Measurements from ENCODE around the gene PTPRS.
A peak's percentile ranks its signal among the peaks of the same experiment; 100 is the strongest.
"Not testable (repeated sequence)": the region's sequence is repeated elsewhere in the genome, so short reads cannot be mapped to it uniquely, and the experiment has no call there.

The PTPRS gene

GRCh38 chr19:5334366-5334739 is 6.3 kb downstream of the PTPRS start:
- WGBS (ENCODE audit: insufficient coverage) = 93% methylated on average over 10 of the region's 10 CpGs
- Histone ChIP-seq H3K27me3 (replicated peaks in 2 of 5; ENCODE audit: control insufficient read depth in 4 of 5, insufficient read depth in 5 of 5, low read length in 4 of 5) (peaks cover 0 to 65% (median 31%) of the 10 kb centered on the region in 5 experiments), H3K27ac (ENCODE audit: insufficient read depth in 1 of 2, low read depth in 1 of 2, low read length in 2 of 2, poor library complexity in 1 of 2, severe bottlenecking in 2 of 2) (no peak overlapping the region), H3K4me1 (ENCODE audit: control extremely low read depth in 1 of 4, control insufficient read depth in 4 of 4, insufficient read depth in 4 of 4, low read length in 3 of 4) (peaks cover 0 to 23% (median 15%) of the 10 kb centered on the region in 4 experiments), H3K9me3 (ENCODE audit: control extremely low read depth in 1 of 5, control insufficient read depth in 4 of 5, insufficient read depth in 2 of 5, low read depth in 1 of 5, low read length in 4 of 5) (no peaks in the 10 kb centered on the region), H3K36me3 (ENCODE audit: control insufficient read depth in 4 of 4, insufficient read depth in 4 of 4, low read length in 3 of 4) (no peaks in the 10 kb centered on the region), H3K4me3 (ENCODE audit: control insufficient read depth in 1 of 7, extremely low read depth in 1 of 7, insufficient read depth in 4 of 7, low read depth in 2 of 7, low read length in 6 of 7) (no peak overlapping the region)
- CTCF ChIA-PET = no interaction called here
- DNase-seq = no peak
- POLR2A ChIA-PET = no interaction called here

- H3K4me3 ChIP-seq (ENCODE audit: control insufficient read depth in 1 of 7, extremely low read depth in 1 of 7, insufficient read depth in 4 of 7, low read depth in 2 of 7, low read length in 6 of 7) = no peak overlapping the region
- H3K9me3 ChIP-seq (ENCODE audit: control extremely low read depth in 1 of 5, control insufficient read depth in 4 of 5, insufficient read depth in 2 of 5, low read depth in 1 of 5, low read length in 4 of 5) = no peaks in the 10 kb centered on the region
- CTCF ChIA-PET = no interaction called here
- DNase-seq = peak in 1 of 3 donors; percentile 45
- 90% methylated on average over 13 of the region's 17 CpGs for WGBS (ENCODE audit: insufficient coverage)
- no peak overlapping the region for H3K27ac ChIP-seq (ENCODE audit: insufficient read depth in 1 of 2, low read depth in 1 of 2, low read length in 2 of 2, poor library complexity in 1 of 2, severe bottlenecking in 2 of 2)
- peaks cover 0 to 59% (median 25%) of the 10 kb centered on the region in 5 experiments for H3K27me3 ChIP-seq (replicated peaks in 2 of 5; ENCODE audit: control insufficient read depth in 4 of 5, insufficient read depth in 5 of 5, low read length in 4 of 5)
- H3K4me1 ChIP-seq (ENCODE audit: control extremely low read depth in 1 of 4, control insufficient read depth in 4 of 4, insufficient read depth in 4 of 4, low read length in 3 of 4) = peaks cover 0 to 17% (median 12%) of the 10 kb centered on the region in 4 experiments
- POLR2A ChIA-PET = no interaction called here
- H3K36me3 ChIP-seq (ENCODE audit: control insufficient read depth in 4 of 4, insufficient read depth in 4 of 4, low read length in 3 of 4) = no peaks in the 10 kb centered on the region
Measured at GRCh38 chr19:5333581-5334365, 6.8 kb downstream of the PTPRS start.

- DNase-seq = no peak
- H3K4me1 ChIP-seq (ENCODE audit: control extremely low read depth in 1 of 4, control insufficient read depth in 4 of 4, insufficient read depth in 4 of 4, low read length in 3 of 4) = peaks cover 0 to 15% (median 9%) of the 10 kb centered on the region in 4 experiments
- H3K9me3 ChIP-seq (ENCODE audit: control extremely low read depth in 1 of 5, control insufficient read depth in 4 of 5, insufficient read depth in 2 of 5, low read depth in 1 of 5, low read length in 4 of 5) = no peaks in the 10 kb centered on the region
- no peak overlapping the region for H3K27ac ChIP-seq (ENCODE audit: insufficient read depth in 1 of 2, low read depth in 1 of 2, low read length in 2 of 2, poor library complexity in 1 of 2, severe bottlenecking in 2 of 2)
- H3K4me3 ChIP-seq (ENCODE audit: control insufficient read depth in 1 of 7, extremely low read depth in 1 of 7, insufficient read depth in 4 of 7, low read depth in 2 of 7, low read length in 6 of 7) = no peak overlapping the region
- peaks cover 0 to 46% (median 19%) of the 10 kb centered on the region in 5 experiments for H3K27me3 ChIP-seq (replicated peaks in 2 of 5; ENCODE audit: control insufficient read depth in 4 of 5, insufficient read depth in 5 of 5, low read length in 4 of 5)
- WGBS (ENCODE audit: insufficient coverage) = 94% methylated on average over 11 of the region's 11 CpGs
- ChIA-PET CTCF (no interaction called here), POLR2A (no interaction called here)
- H3K36me3 ChIP-seq (ENCODE audit: control insufficient read depth in 4 of 4, insufficient read depth in 4 of 4, low read length in 3 of 4) = no peaks in the 10 kb centered on the region
Measured at GRCh38 chr19:5332501-5332900, 8.1 kb downstream of the PTPRS start.

- Histone ChIP-seq H3K4me1 (ENCODE audit: control extremely low read depth in 1 of 4, control insufficient read depth in 4 of 4, insufficient read depth in 4 of 4, low read length in 3 of 4) (peaks cover 0 to 15% (median 9%) of the 10 kb centered on the region in 4 experiments), H3K27ac (ENCODE audit: insufficient read depth in 1 of 2, low read depth in 1 of 2, low read length in 2 of 2, poor library complexity in 1 of 2, severe bottlenecking in 2 of 2) (no peak overlapping the region), H3K27me3 (replicated peaks in 2 of 5; ENCODE audit: control insufficient read depth in 4 of 5, insufficient read depth in 5 of 5, low read length in 4 of 5) (peaks cover 0 to 39% (median 12%) of the 10 kb centered on the region in 5 experiments), H3K36me3 (ENCODE audit: control insufficient read depth in 4 of 4, insufficient read depth in 4 of 4, low read length in 3 of 4) (no peaks in the 10 kb centered on the region), H3K9me3 (ENCODE audit: control extremely low read depth in 1 of 5, control insufficient read depth in 4 of 5, insufficient read depth in 2 of 5, low read depth in 1 of 5, low read length in 4 of 5) (no peaks in the 10 kb centered on the region), H3K4me3 (ENCODE audit: control insufficient read depth in 1 of 7, extremely low read depth in 1 of 7, insufficient read depth in 4 of 7, low read depth in 2 of 7, low read length in 6 of 7) (no peak overlapping the region)
- no peak for DNase-seq
- WGBS (ENCODE audit: insufficient coverage) = 94% methylated on average over 11 of the region's 13 CpGs
- ChIA-PET CTCF (no interaction called here), POLR2A (no interaction called here)
Measured at GRCh38 chr19:5331790-5332189, 8.8 kb downstream of the PTPRS start.

GRCh38 chr19:5330307-5330720 is 10.3 kb downstream of the PTPRS start:
- Histone ChIP-seq H3K27ac (ENCODE audit: insufficient read depth in 1 of 2, low read depth in 1 of 2, low read length in 2 of 2, poor library complexity in 1 of 2, severe bottlenecking in 2 of 2) (no peak overlapping the region), H3K36me3 (ENCODE audit: control insufficient read depth in 4 of 4, insufficient read depth in 4 of 4, low read length in 3 of 4) (no peaks in the 10 kb centered on the region), H3K9me3 (ENCODE audit: control extremely low read depth in 1 of 5, control insufficient read depth in 4 of 5, insufficient read depth in 2 of 5, low read depth in 1 of 5, low read length in 4 of 5) (no peaks in the 10 kb centered on the region), H3K27me3 (replicated peaks in 2 of 5; ENCODE audit: control insufficient read depth in 4 of 5, insufficient read depth in 5 of 5, low read length in 4 of 5) (peaks cover 0 to 29% (median 7%) of the 10 kb centered on the region in 5 experiments), H3K4me1 (ENCODE audit: control extremely low read depth in 1 of 4, control insufficient read depth in 4 of 4, insufficient read depth in 4 of 4, low read length in 3 of 4) (peaks cover 0 to 4% (median under 1%) of the 10 kb centered on the region in 4 experiments), H3K4me3 (ENCODE audit: control insufficient read depth in 1 of 7, extremely low read depth in 1 of 7, insufficient read depth in 4 of 7, low read depth in 2 of 7, low read length in 6 of 7) (no peak overlapping the region)
- POLR2A ChIA-PET = no interaction called here
- CTCF ChIA-PET = no interaction called here
- DNase-seq = peak in 2 of 3 donors; percentile 50 to 57
- 93% methylated on average over 4 of the region's 10 CpGs for WGBS (ENCODE audit: insufficient coverage)

- CTCF ChIA-PET = interaction anchor here (1.2 kb wide), 1 partner anchor 12 kb away, joined by 4 read pairs; the partner anchor contains the start of gene PTPRS
- POLR2A ChIA-PET = no interaction called here
- Histone ChIP-seq H3K36me3 (ENCODE audit: control insufficient read depth in 4 of 4, insufficient read depth in 4 of 4, low read length in 3 of 4) (no peaks in the 10 kb centered on the region), H3K4me3 (ENCODE audit: control insufficient read depth in 1 of 7, extremely low read depth in 1 of 7, insufficient read depth in 4 of 7, low read depth in 2 of 7, low read length in 6 of 7) (no peak overlapping the region), H3K27me3 (replicated peaks in 2 of 5; ENCODE audit: control insufficient read depth in 4 of 5, insufficient read depth in 5 of 5, low read length in 4 of 5) (peaks cover 0 to 23% (median 0%) of the 10 kb centered on the region in 5 experiments), H3K4me1 (ENCODE audit: control extremely low read depth in 1 of 4, control insufficient read depth in 4 of 4, insufficient read depth in 4 of 4, low read length in 3 of 4) (no peaks in the 10 kb centered on the region), H3K9me3 (ENCODE audit: control extremely low read depth in 1 of 5, control insufficient read depth in 4 of 5, insufficient read depth in 2 of 5, low read depth in 1 of 5, low read length in 4 of 5) (peaks cover 0 to 10% (median 3%) of the 10 kb centered on the region in 5 experiments), H3K27ac (ENCODE audit: insufficient read depth in 1 of 2, low read depth in 1 of 2, low read length in 2 of 2, poor library complexity in 1 of 2, severe bottlenecking in 2 of 2) (no peak overlapping the region)
- 90% methylated on average over 11 of the region's 11 CpGs for WGBS (ENCODE audit: insufficient coverage)
- no peak for DNase-seq
Measured at GRCh38 chr19:5329141-5329540, 11.5 kb downstream of the PTPRS start.

- 100% methylated on average over 6 of the region's 8 CpGs for WGBS (ENCODE audit: insufficient coverage)
- POLR2A ChIA-PET = not testable (repeated sequence)
Measured at GRCh38 chr19:5328407-5328806, 12.2 kb downstream of the PTPRS start.

More at GRCh38 chr19:5328407-5328806, 12.2 kb downstream of the PTPRS start:
- H3K27me3 ChIP-seq (replicated peaks in 2 of 5; ENCODE audit: control insufficient read depth in 4 of 5, insufficient read depth in 5 of 5, low read length in 4 of 5) = peaks cover 0 to 19% (median 0%) of the 10 kb centered on the region in 5 experiments
- H3K27ac ChIP-seq (ENCODE audit: insufficient read depth in 1 of 2, low read depth in 1 of 2, low read length in 2 of 2, poor library complexity in 1 of 2, severe bottlenecking in 2 of 2); H3K4me1 ChIP-seq (ENCODE audit: control extremely low read depth in 1 of 4, control insufficient read depth in 4 of 4, insufficient read depth in 4 of 4, low read length in 3 of 4); DNase-seq; H3K36me3 ChIP-seq (ENCODE audit: control insufficient read depth in 4 of 4, insufficient read depth in 4 of 4, low read length in 3 of 4); H3K9me3 ChIP-seq (ENCODE audit: control extremely low read depth in 1 of 5, control insufficient read depth in 4 of 5, insufficient read depth in 2 of 5, low read depth in 1 of 5, low read length in 4 of 5); H3K4me3 ChIP-seq (ENCODE audit: control insufficient read depth in 1 of 7, extremely low read depth in 1 of 7, insufficient read depth in 4 of 7, low read depth in 2 of 7, low read length in 6 of 7): not testable (repeated sequence)
- CTCF ChIA-PET = interaction anchor here (1.2 kb wide), 1 partner anchor 13 kb away, joined by 4 read pairs; the partner anchor contains the start of gene PTPRS

Data from common myeloid progenitor, CD34-positive (primary cell).